HG02938 (cell line): ENCODE results near the gene GTF2I.
"Not testable (repeated sequence)": the region's sequence is repeated elsewhere in the genome, so short reads cannot be mapped to it uniquely, and the experiment has no call there.

ENCODE experiments used
- ATAC-seq: cut with Tn5 transposase; IDR thresholded peaks from one replicate; pipeline ENCODE4 v1.9.1; 2021; ENCODE audit warnings: mild to moderate bottlenecking, moderate library complexity; ENCODE audit not compliant: unreplicated experiment

GTF2I gene

DNA sequence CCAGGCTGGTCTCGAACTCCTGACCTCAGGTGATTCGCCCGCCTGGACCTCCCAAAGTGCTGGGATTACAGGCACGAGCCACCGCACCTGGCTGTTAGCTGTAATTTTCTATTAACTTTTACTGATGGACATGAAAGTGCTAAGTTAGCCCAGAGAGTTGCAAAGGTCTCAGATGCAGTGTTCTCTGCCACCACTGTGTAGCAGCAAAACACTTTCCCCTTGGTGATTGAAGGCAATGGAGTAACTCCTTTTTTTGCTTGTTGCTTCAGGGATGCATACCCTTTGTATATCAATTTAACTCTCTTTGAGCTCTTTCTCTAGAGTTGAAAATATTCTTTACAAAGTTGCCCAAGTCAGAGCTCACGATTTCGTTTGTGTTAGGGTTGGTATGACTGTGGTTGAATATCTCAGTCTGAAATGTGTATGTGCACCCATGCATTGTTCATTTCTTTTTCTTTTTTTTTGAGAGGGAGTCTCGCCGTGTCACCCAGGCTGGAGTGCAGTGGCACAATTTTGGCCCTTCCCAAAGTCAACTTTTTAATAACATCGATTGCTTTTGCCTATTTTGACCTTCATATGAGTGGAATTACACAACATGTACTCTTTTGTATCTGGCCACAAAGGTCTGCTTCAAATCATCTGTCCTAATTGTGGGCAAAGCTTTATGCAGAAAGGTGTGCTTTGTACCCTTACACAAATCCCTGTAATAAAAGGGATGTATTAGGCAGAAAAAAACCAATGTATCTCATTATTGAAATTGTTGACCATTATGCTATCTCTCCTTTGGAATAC is 52.6 kb downstream of the GTF2I start:
- no peak for ATAC-seq

DNA sequence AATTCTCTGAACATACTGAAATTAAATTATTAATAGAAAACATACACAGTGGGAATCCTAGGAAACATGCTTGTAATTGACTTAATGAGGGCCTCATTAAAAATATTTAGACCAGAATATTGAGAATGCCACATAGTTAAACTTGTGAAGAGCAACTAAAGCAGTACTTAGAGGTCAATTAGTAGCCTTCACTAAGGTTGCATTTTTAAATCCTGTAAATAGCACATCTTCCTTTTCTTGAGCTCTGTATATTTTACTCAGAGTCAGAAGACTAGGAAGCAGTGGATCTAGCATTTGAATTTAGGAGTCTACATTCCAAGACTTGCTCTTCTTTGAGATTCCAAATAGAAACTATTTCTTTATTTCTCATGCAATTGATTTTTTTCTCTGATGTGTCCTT is 56.0 kb downstream of the GTF2I start:
- no peak for ATAC-seq

DNA sequence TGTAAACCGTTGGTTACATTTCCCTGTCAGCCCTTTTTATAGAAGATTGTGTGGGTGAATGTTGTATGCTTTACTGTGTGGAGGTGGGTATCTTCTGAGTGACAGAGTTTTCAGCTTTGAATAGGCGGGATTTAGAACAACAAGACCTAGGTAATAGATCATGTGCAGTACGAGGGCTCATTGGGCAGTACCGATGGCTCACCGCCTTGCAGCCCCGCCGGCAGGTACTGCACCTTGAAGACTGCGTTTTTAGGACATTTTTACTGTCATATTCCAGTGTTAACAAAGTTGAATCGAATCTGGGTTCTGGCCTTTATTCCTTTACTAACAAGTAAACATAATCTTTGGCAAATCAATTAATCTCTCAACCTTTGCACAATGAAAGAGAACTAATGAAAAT is 60.4 kb downstream of the GTF2I start:
- ATAC-seq: no peak

DNA sequence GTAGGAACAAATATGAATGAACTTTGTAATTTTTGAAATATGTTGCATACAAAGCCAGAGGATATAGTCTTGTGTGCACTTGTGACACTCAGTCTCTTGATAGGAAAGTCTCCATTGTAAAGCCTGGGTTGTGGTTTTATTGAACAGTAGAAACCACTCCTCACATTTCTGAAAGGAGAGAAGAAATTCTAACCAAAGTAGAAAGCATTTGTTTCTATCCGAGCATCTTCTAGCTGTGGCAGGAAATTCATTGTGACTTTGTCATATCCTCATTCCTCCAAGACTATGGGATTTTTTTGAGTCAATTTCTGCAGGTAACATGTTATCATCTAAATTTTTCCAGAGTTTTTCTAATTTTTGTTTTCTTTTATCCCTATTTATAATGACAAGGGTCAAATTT is 60.8 kb downstream of the GTF2I start:
- ATAC-seq: no peak

DNA sequence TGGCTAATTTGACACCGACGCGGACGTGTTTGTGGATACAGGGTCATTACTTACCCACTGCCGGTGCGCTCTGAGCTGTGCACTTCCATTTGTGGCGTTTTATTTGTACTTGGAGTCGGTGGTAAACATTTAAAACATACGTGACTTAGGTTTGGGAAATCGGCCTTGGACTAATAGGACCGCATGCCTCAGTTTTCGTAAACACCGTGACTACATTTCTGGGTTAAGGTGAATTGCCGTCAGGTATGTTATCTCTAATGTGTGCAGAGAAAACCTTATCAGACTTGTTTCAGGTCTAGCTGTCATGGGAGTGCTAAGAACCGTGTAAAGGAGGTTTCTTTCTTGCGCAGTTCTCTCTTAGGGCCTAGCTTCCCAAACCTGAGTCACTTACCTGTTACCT is 64.6 kb downstream of the GTF2I start:
- ATAC-seq: no peak

DNA sequence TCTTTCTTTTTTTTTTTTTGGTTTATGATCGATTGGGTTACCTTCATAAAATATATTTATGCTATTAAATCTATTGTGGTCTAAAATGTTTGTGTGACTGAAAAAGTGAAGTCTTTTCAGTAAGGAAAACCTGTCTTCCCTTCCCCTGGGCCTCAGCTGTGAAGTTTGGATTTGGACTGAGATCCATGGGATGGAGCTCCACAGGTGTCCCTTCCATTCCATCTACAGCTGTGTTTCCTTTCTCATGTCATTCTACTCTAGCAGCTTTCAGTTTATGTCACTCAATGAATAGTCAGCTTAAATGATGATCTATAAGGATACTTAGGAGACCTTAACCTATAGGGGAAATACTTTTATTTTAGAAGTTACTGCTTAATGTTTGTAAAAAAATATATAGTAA is 68.3 kb downstream of the GTF2I start:
- no peak for ATAC-seq

DNA sequence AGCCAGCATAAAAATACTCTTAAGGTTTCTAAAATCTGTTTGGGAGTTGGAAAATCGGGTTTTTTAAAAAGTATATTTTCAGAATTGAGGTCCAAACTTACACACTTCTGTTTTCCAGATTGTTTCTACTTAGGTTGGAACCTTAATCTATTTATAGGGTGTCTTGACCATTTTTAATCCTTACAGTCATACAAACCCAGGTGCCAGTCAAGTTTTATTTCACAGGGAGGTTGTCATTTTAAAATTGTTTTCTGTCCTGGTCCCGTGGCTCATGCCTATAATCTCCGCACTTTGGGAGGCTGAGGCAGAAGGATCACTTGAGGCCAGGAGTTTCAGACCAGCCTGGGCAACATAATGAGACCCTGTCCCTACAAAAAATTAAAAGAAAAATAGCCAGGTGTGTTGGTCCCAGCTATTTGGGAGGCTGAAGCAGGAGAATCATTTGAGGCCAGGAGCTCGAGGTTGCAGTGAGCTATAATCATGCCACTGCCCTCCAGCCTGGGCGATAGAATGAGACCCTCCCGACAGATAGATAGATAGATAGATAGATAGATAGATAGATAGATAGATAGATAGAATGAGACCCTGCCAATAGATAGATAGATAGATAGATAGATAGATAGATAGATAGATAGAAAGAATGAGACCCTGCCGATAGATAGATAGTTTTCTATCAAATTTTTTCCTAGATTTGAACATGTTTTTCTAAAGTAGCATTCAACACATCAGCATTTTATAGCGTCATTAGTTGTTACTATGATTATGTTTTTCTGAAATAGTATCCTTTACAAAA is 69.0 kb downstream of the GTF2I start:
- no peak for ATAC-seq

DNA sequence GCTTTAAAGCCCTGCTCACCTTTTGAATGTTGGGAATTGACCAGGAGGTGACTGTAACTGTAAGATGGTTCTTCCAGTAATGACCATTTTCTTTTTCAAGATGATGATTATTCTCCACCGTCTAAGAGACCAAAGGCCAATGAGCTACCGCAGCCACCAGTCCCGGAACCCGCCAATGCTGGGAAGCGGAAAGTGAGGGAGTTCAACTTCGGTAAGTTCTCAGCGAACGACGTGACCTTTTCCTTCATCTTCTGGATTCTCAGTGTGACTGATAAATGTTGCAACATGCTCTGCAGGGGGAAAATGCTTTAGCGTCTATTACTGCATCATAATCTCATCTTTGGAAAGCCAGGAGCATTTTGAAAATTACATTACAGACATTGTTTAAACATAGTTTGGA is 71.2 kb downstream of the GTF2I start:
- ATAC-seq: not testable (repeated sequence)

DNA sequence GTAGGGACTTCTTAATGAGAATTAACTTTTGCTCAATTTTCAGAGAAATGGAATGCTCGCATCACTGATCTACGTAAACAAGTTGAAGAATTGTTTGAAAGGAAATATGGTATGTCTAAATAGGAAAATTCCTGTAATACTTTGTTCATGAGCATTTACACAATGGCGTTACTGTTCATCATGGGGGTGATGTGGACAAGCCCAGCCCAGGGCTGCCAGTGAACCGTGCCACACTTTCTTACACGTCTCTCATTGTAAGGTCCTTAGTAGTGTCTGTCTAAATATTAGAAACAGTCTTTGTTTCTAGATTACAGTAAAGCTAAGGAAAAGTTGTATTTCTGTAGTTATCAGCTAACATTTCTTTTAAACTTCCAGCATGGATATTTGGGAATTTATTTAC is 72.7 kb downstream of the GTF2I start:
- not testable (repeated sequence) for ATAC-seq

DNA sequence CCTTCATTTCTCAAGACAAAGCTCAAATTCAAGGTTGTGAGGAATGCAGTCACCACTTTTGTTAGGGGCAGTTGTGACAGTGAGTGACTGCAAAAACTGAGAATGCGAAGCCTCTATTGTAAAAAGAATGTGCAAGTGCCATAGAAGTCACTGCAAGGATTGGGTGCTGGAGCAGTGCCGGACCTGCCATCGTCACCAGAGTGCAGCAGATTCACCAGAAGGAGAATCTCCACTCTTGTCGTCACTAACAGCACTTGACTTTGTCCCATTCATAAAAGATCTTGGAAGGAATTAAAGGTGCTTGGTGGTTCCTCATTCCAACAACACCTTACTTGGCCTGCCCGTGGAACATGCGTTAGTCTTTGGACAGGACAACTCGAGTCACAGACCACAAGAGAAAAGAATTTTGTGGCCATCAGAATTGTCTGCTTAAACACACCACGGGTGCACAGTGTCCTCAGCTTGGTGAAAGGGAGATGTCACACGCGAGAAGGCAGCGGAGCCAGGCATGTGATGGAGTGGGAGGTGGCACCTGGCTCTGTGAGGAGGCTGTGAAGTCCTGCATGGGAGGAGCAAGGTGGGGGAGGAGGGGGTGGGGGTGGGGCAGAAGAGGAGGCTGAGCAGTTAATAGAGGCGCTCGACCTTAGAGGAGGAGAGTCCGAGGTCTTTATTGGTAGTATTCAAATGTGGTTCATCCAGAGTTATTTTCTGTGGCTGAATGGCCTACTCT is 82.6 kb downstream of the GTF2I start:
- ATAC-seq: not testable (repeated sequence)

DNA sequence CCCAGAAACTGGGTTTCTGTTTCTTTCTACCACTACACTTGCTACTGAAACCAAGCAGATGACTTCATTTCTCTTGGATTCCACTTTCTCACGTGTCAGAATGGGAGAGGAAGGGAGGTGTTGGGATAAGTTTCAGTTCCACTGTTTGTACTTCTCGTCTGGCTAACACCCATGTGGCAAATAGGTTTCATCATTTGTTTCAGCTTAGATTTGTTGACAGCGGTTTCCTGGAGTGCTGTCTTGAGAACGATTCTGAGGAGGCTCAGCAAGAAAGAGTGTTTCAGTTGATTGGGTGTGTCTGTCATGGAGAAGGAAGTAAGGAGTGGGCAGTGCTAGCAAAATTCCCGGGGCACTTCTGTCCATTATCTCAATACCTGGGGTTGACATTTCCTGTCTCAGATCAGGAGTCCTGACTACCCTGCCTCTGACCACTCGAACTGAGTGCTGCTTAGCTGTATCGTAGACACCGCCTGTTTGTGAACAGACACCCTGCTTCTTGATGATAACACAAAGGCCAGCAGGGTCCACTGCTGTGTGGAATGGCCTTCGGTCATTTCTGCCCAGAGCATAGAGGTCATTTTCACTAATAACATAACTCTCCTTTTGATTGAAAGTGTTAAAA is 86.5 kb downstream of the GTF2I start:
- not testable (repeated sequence) for ATAC-seq

DNA sequence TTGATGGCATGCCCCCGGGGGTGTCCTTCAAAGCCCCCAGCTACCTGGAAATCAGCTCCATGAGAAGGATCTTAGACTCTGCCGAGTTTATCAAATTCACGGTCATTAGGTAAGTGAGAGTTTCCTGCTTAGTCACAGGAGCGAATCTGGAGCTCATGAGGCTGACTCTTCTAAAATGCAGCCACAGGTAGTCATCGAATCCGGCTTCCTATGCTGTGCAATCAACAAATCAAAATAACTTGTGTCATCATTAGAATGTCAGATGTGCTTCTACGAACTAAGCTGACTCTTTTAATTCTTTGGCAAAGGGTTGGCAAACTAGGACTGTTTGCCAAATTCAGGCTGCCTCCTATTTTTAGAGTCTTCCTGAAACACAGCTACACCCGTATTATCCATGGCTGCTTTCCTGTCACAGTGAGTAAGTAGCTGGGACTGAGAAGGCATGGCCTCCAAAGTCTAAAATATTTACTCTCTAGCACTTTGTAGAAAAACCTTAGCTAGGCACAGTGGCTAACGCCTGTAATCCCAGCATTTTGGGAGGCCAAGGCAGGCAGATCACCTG is 96.5 kb downstream of the GTF2I start:
- ATAC-seq: not testable (repeated sequence)

DNA sequence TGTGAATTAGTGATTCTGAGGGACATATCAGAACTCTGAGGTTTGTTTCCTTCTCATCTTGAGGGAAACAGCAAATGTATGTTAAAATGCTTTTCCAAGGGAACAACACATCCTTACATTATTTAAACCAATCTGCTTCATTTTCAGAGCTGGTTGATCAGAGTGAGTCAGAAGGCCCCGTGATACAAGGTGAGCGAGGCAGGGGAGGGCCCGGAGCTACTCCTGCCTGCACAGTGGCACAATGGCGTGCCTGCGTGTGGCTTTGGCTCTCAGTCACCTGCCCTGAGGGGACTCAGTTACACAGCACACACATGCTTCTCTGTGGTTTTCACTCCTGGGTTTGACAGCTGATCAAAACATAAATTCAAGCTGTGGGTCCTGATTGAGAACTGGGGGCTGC is 99.2 kb downstream of the GTF2I start:
- not testable (repeated sequence) for ATAC-seq

DNA sequence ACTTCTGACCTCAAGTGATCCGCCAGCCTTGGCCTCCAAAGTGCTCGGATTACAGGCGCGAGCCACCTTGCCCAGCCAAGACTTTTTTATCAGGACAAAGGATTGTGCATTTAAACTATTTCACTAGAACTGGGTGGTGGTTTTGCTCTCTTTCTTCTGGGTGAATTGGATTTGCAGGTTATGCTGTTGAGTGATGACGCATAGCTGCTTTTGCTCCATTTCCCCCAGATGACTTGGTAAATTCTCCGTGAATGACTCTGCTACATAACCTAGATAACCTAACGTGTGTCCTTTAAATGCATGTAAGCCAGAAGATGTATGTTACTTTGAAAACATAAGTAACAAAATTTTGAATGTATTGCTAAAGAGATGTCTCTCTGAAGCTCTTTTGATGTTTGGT is 100.8 kb downstream of the GTF2I start:
- not testable (repeated sequence) for ATAC-seq

DNA sequence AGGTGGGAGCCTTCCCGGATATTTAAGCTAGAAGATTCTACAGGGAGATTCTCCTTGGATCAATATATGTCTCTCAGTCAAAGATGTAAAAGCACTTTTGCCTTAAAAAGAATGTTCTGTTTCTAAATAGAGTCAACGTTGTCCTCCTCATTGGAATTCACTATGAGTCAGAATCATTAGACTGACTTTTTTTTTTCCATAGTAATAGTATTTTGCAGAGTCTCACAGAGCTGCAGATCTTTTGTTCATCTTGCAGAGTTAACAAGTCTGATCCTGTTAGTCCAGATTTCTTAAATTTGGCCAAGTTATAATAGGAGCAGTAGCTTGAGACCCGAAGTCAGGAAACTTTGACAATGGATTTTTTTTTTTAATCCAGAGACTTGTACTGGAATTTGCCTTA is 101.5 kb downstream of the GTF2I start:
- ATAC-seq: not testable (repeated sequence)

DNA sequence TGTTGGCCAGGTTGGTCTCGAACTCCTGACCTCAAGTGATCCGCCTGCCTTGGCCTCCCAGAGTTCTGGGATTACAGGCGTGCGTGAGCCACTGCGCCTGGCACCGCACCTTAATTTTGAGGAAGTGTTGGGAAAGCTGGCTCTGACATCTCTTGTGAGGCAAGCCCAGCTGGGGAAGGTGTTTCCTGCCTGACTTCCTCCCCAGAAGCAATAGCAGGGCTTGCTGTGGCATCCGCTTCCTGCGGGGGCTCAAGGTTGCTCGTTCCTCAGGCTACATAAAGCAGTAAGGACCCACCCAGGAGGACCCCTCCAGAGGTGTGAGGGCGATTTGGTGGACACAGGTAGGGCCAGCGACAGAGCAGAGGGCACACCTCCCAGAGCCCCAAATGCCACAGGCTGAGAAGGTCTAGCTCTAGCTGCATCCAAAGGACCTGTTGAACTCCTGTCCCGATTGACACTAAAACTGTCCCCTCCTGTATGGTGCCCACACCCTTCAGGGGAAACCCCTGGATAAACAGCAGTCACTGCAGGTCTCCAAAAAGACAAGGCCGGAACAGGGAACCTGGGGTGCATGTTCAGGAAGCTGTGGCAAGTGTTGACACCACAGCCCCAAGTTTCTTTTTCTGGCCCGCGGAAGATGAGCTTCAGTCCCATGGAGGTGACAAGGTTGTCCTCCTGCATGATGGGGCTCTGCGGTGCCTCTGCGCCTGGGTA is 107.8 kb downstream of the GTF2I start:
- ATAC-seq: not testable (repeated sequence)

DNA sequence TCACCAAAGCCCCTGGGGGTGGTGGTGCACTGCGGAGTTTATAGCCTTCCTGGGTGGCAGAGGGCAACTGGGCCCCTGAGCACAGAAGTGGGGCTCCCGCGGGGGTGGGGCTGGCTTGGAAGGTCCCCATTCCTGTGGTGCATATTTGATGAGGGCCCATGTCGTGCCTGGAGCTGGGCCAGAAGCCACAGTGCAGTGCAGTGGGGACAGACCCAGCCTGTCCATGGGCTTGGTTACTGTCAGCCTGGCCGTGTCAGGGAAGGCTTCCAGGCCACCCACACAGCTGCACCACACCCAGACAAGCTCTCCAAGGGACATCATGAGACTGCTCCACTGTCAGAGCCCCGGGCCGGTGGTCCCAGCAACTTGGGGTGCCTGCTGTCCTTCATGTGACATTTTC is 109.0 kb downstream of the GTF2I start:
- not testable (repeated sequence) for ATAC-seq

DNA sequence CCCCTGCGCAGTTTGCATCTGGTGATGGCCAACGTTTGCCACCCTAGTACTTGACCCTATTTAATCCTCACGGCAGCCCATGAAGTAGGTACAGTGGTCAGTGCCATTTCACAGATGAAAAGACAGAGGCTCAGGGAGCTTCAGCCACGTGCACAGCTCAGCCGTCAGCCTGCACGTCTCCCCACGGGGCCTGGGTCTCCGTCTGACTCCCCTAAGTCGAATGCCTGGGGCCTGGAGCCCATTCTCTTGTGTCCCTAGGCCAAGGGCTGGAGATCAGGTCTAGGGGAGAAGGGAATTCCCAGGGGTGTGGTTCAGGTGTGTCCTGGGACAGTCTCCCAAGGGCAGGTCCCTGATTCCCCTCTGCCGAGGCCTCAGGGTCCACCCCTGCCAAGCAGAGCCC is 109.5 kb downstream of the GTF2I start:
- ATAC-seq: not testable (repeated sequence)

DNA sequence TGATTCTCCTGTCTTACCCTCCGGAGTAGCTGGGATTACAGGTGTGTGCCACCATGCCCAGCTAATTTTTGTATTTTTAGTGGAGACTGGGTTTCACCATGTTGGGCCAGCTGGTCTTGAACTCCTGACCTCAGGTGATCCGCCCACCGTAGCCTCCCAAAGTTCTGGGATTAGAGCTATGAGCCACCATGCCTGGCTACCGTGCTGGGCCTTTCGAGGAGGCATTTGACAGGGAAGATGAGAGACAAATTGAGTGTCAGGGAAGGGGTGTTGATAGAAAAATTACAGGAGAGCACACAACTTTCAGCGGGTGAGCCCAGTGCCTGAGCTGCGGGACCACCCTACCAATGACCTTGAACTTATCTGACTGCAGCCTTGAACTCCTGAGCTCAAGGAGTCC is 112.5 kb downstream of the GTF2I start:
- not testable (repeated sequence) for ATAC-seq

DNA sequence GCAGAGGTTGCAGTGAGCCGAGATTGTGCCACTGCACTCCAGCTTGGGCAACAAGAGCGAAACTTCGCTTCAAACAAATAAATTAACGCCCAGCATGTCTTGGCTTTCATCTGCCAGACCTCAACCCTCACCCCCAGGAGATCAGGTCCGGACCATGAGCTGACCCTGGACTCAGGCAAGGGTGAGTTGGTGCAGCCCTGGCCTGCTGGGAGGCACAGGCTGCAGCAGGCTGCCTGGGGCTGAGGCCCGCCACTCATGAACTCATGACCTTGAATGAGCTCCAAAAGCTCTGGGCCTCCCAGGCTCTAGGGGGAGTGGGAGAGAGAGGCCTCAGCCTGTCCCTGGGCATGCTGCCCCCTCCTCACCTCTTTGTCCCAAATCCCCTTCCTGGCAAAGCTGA is 114.6 kb downstream of the GTF2I start:
- ATAC-seq: not testable (repeated sequence)
